H1 (cell line): Measurements from ENCODE around the gene ETF1. TPM values are rescaled to one million over a fixed set of nuclear protein-coding genes. Genes with fewer than 3 reads are reported as not detected.

Source experiments
- CTCF ChIA-PET: fragments of 300-600 bp; sonication (Branson Sonifier 250); formaldehyde crosslinking; loops from one replicate; lab custom pipeline; 2021; ENCODE audit not compliant: partially characterized antibody; lab: Charles Lee
- POLR2A ChIA-PET: fragments of 300-600 bp; sonication (Branson Sonifier 250); formaldehyde crosslinking; loops from one replicate; lab custom pipeline; 2021; ENCODE audit warnings: inconsistent platforms; ENCODE audit not compliant: partially characterized antibody; lab: Charles Lee
- DNase-seq, 2 experiments: peaks; one replicate each; pipeline versions ENCODE4 v3.0.0 to v3.0.0-alpha.2; 2010 to 2022; ENCODE audit warnings: low spot score in 2 of 2, low read depth in 1 of 2, mixed read lengths in 1 of 2
- FAIRE-seq: peaks from 2 replicates; lab custom pipeline; 2011; peaks lifted over from hg19 to GRCh38; lab: Jason Lieb, UNC
- H2AFZ ChIP-seq: 2 replicates; pipeline ENCODE4 v1.8.1; 2012; ENCODE audit warnings: low read length, inconsistent platforms
- H2AK5ac ChIP-seq: 2 replicates; pipeline ENCODE4 v1.6.1; 2013; ENCODE audit warnings: low read depth, low read length
- H2BK120ac ChIP-seq: replicated peaks from 2 replicates; pipeline ENCODE3; 2013; ENCODE audit warnings: low read depth, low read length, inconsistent platforms
- H2BK12ac ChIP-seq: 2 replicates; pipeline ENCODE4 v1.6.1; 2013; ENCODE audit warnings: low read depth, low read length
- H2BK15ac ChIP-seq: 2 replicates; pipeline ENCODE4 v1.6.1; 2013; ENCODE audit warnings: low read length
- H2BK20ac ChIP-seq: 2 replicates; pipeline ENCODE4 v1.6.1; 2013; ENCODE audit warnings: low read length
- H2BK5ac ChIP-seq: 2 replicates; pipeline ENCODE4 v1.6.1; 2013; ENCODE audit warnings: low read depth, low read length
- H3K14ac ChIP-seq: 2 replicates; pipeline ENCODE4 v1.6.1; 2013; ENCODE audit warnings: inconsistent platforms; ENCODE audit not compliant: insufficient read length
- H3K18ac ChIP-seq: 2 replicates; pipeline ENCODE4 v1.6.1; 2013; ENCODE audit warnings: low read length; ENCODE audit errors: extremely low read depth
- H3K23ac ChIP-seq: 2 replicates; pipeline ENCODE4 v1.6.1; 2013; ENCODE audit warnings: inconsistent platforms; ENCODE audit not compliant: insufficient read length
- H3K23me2 ChIP-seq: 2 replicates; pipeline ENCODE4 v1.6.1; 2013; ENCODE audit warnings: low read depth, low read length
- H3K27ac ChIP-seq: 2 replicates; pipeline ENCODE4 v1.6.1; 2011; ENCODE audit warnings: low read depth, low read length, inconsistent platforms
- H3K27me3 ChIP-seq, 4 experiments: replicated peaks in 1 of 4; 1 replicate in 1 of 4; 2 replicates in 3 of 4; pipeline versions ENCODE4 v1.6.1 to v1.8.1; 2011 to 2013; ENCODE audit warnings: low read length in 3 of 4, mild to moderate bottlenecking in 3 of 4, inconsistent platforms in 2 of 4, mixed read lengths in 2 of 4, moderate library complexity in 1 of 4; ENCODE audit not compliant: control insufficient read depth in 3 of 4, insufficient read depth in 3 of 4; ENCODE audit errors: extremely low read depth in 1 of 4
- H3K36me3 ChIP-seq, 4 experiments: 2 replicates each; pipeline versions ENCODE4 v1.6.1 to v1.8.1; 2011 to 2013; ENCODE audit warnings: mild to moderate bottlenecking in 4 of 4, low read length in 3 of 4, moderate library complexity in 2 of 4, control low read depth in 1 of 4, inconsistent platforms in 1 of 4; ENCODE audit not compliant: insufficient read depth in 4 of 4, control insufficient read depth in 2 of 4
- H3K4ac ChIP-seq: replicated peaks from 2 replicates; pipeline ENCODE3; 2013; ENCODE audit warnings: low read length, low read depth, mixed read lengths, inconsistent platforms; ENCODE audit not compliant: insufficient read length
- H3K4me1 ChIP-seq, 4 experiments: replicated peaks in 1 of 4; 1 replicate in 1 of 4; 2 replicates in 3 of 4; pipeline versions ENCODE4 v1.6.1 to v1.8.1; 2011 to 2013; ENCODE audit warnings: low read length in 3 of 4, inconsistent platforms in 2 of 4, mixed read lengths in 1 of 4; ENCODE audit not compliant: insufficient read depth in 4 of 4, control insufficient read depth in 3 of 4
- H3K4me2 ChIP-seq, 2 experiments: 2 replicates each; pipeline versions ENCODE4 v1.6.1 to v1.8.1; 2011 to 2013; ENCODE audit warnings: low read depth in 2 of 2, low read length in 2 of 2, control low read depth in 1 of 2, inconsistent platforms in 1 of 2, mild to moderate bottlenecking in 1 of 2; ENCODE audit not compliant: insufficient read depth in 1 of 2
- H3K4me3 ChIP-seq, 4 experiments: fragments of 200-600, 300-600 bp in 1 of 4; sonication (generic), shearing (Covaris generic), sonication (Bioruptor Twin) in 1 of 4; 2 replicates each; pipeline versions ENCODE4 v1.5.1 to v1.8.1; 2011 to 2016; ENCODE audit warnings: low read length in 4 of 4, low read depth in 3 of 4, control low read depth in 2 of 4, inconsistent platforms in 2 of 4, mild to moderate bottlenecking in 2 of 4, mixed read lengths in 1 of 4, moderate library complexity in 1 of 4; ENCODE audit not compliant: insufficient read depth in 2 of 4; ENCODE audit errors: extremely low read depth in 1 of 4
- H3K56ac ChIP-seq: replicated peaks from 2 replicates; pipeline ENCODE3; 2013; ENCODE audit warnings: low read depth, mild to moderate bottlenecking, mixed read lengths, low read length, inconsistent platforms; ENCODE audit not compliant: insufficient read length
- H3K79me1 ChIP-seq: 2 replicates; pipeline ENCODE4 v1.6.1; 2013; ENCODE audit warnings: low read depth, low read length, control low read depth
- H3K79me2 ChIP-seq, 2 experiments: 2 replicates each; pipeline versions ENCODE4 v1.6.1 to v1.8.1; 2012 to 2013; ENCODE audit warnings: low read length in 2 of 2, mild to moderate bottlenecking in 2 of 2, inconsistent platforms in 1 of 2; ENCODE audit not compliant: insufficient read depth in 2 of 2, control insufficient read depth in 1 of 2
- H3K9ac ChIP-seq, 4 experiments: replicated peaks in 1 of 4; 1 replicate in 1 of 4; 2 replicates in 3 of 4; pipeline versions ENCODE4 v1.6.1 to v1.8.1; 2011 to 2013; ENCODE audit warnings: low read depth in 3 of 4, low read length in 3 of 4, control low read depth in 2 of 4, mild to moderate bottlenecking in 2 of 4, moderate library complexity in 2 of 4, inconsistent platforms in 1 of 4; ENCODE audit errors: extremely low read depth in 1 of 4
- H3K9me3 ChIP-seq, 2 experiments: 2 replicates each; pipeline versions ENCODE4 v1.6.1 to v1.8.1; 2012 to 2013; ENCODE audit warnings: mild to moderate bottlenecking in 2 of 2, moderate library complexity in 2 of 2, control low read depth in 1 of 2, inconsistent platforms in 1 of 2, low read depth in 1 of 2, low read length in 1 of 2, mixed read lengths in 1 of 2; ENCODE audit not compliant: insufficient read depth in 2 of 2
- H4K20me1 ChIP-seq, 2 experiments: replicated peaks in 1 of 2; 2 replicates each; pipeline versions ENCODE3 to v1.8.1; 2011 to 2013; ENCODE audit warnings: inconsistent platforms in 2 of 2, low read length in 2 of 2, mild to moderate bottlenecking in 1 of 2; ENCODE audit not compliant: insufficient read depth in 2 of 2, control insufficient read depth in 1 of 2
- H4K5ac ChIP-seq: 2 replicates; pipeline ENCODE4 v1.6.1; 2013; ENCODE audit warnings: low read length, low read depth, mixed read lengths, inconsistent platforms; ENCODE audit not compliant: insufficient read length
- H4K8ac ChIP-seq: 2 replicates; pipeline ENCODE4 v1.8.0; 2013; ENCODE audit warnings: mild to moderate bottlenecking, moderate library complexity, low read length, inconsistent platforms; ENCODE audit not compliant: insufficient read depth; ENCODE audit errors: extremely low read depth
- H4K91ac ChIP-seq: replicated peaks from 2 replicates; pipeline ENCODE3; 2013; ENCODE audit warnings: low read length, mixed read lengths, inconsistent platforms; ENCODE audit not compliant: insufficient read length
- CREB1 ChIP-seq: IDR thresholded peaks from 2 replicates; pipeline ENCODE4 v1.6.1; 2012; ENCODE audit warnings: inconsistent platforms
- EGR1 ChIP-seq: IDR thresholded peaks from 2 replicates; pipeline ENCODE4 v1.6.1; 2011; ENCODE audit warnings: low read depth, low read length, borderline replicate concordance
- EZH2 ChIP-seq: fragments of 200-600 bp; sonication (generic); IDR thresholded peaks from 2 replicates; pipeline ENCODE4 v1.7.1; 2012; ENCODE audit warnings: low read depth, mild to moderate bottlenecking, moderate library complexity, low read length, inconsistent platforms; ENCODE audit not compliant: severe bottlenecking
- GTF2F1 ChIP-seq: IDR thresholded peaks from 2 replicates; pipeline ENCODE4 v1.6.1; 2012; ENCODE audit warnings: low read depth, low read length, improper control_type of control experiment, borderline replicate concordance
- JUN ChIP-seq: IDR thresholded peaks from 2 replicates; pipeline ENCODE4 v1.6.1; 2011; ENCODE audit warnings: low read depth, mild to moderate bottlenecking, improper control_type of control experiment, low read length
- NANOG ChIP-seq: IDR thresholded peaks from 2 replicates; pipeline ENCODE4 v1.6.1; 2011; ENCODE audit warnings: low read length, low read depth, mild to moderate bottlenecking, inconsistent platforms; ENCODE audit not compliant: insufficient read depth, poor library complexity, severe bottlenecking
- POLR2AphosphoS5 ChIP-seq: IDR thresholded peaks from 2 replicates; pipeline ENCODE4 v1.6.1; 2011; ENCODE audit warnings: low read depth, low read length
- POU5F1 ChIP-seq: IDR thresholded peaks from 2 replicates; pipeline ENCODE4 v1.6.1; 2011; ENCODE audit warnings: low read depth, mild to moderate bottlenecking, low read length, moderate library complexity
- RNF2 ChIP-seq: fragments of 200-900, 300-1000 bp; sonication (generic); IDR thresholded peaks from 2 replicates; pipeline ENCODE4 v1.7.1; 2016; ENCODE audit warnings: borderline replicate concordance, low read depth, mild to moderate bottlenecking, antibody characterized with exemption, low read length; ENCODE audit not compliant: poor library complexity, severe bottlenecking; ENCODE audit errors: missing control alignments
- SIN3A ChIP-seq, 2 experiments: IDR thresholded peaks in 1 of 2; conservative IDR thresholded peaks in 1 of 2; 2 replicates each; pipeline ENCODE4 v1.6.1; 2011 to 2012; ENCODE audit warnings: low read length in 2 of 2, improper control_type of control experiment in 1 of 2, low read depth in 1 of 2, mild to moderate bottlenecking in 1 of 2
- SP1 ChIP-seq: IDR thresholded peaks from 2 replicates; pipeline ENCODE4 v1.6.1; 2011; ENCODE audit warnings: low read depth, low read length
- SP4 ChIP-seq: IDR thresholded peaks from 2 replicates; pipeline ENCODE4 v1.6.1; 2012; ENCODE audit warnings: low read length, inconsistent platforms
- TAF1 ChIP-seq: IDR thresholded peaks from 2 replicates; pipeline ENCODE4 v1.6.1; 2011; ENCODE audit warnings: mild to moderate bottlenecking, low read depth, low read length
- TBP ChIP-seq: IDR thresholded peaks from 2 replicates; pipeline ENCODE4 v1.6.1; 2011; ENCODE audit warnings: low read depth, low read length, improper control_type of control experiment
- TCF12 ChIP-seq: IDR thresholded peaks from 2 replicates; pipeline ENCODE4 v1.6.1; 2011; ENCODE audit warnings: low read depth, mild to moderate bottlenecking, low read length
- WGBS, 2 experiments: shearing (Covaris generic) in 1 of 2; methylation state at CpG; one replicate each; pipeline versions ENCODE4 v1.1.6 to v1.1.7; 2013 to 2015; ENCODE audit warnings: low lambda C conversion rate in 2 of 2, mixed read lengths in 2 of 2, inconsistent platforms in 1 of 2, low coverage in 1 of 2, missing lambda C conversion rate in 1 of 2; ENCODE audit not compliant: insufficient replicate concordance in 2 of 2, insufficient coverage in 1 of 2, insufficient read length in 1 of 2; ENCODE audit errors: extremely low coverage in 1 of 2, missing lambda C conversion rate in 1 of 2; 5-methylcytosine and 5-hydroxymethylcytosine counted together
- polyA plus RNA-seq, 7 experiments: library from polyadenylated mRNA; depleted of rRNA in 3 of 7; stranded (reverse) in 5 of 7; unstranded in 2 of 7; fragments of >200 nt in 5 of 7; fragments of 200-250 nt in 2 of 7; gene quantifications; 1 replicate in 5 of 7; 2 replicates in 1 of 7; 4 replicates in 1 of 7; pipeline versions ENCODE4 v1.2.1 to v1.2.3, GENCODE V29; 2011 to 2013; ENCODE audit warnings: missing spikeins in 2 of 7, mixed read lengths in 2 of 7
- total RNA-seq: library from RNA; stranded (reverse); fragmentation: NEBNext Ultra II Directional; extraction: Animal tissue kit (Norgen Biotek cat#: 25700); gene quantifications from 2 replicates; pipeline ENCODE4 v1.2.1, GENCODE V29; 2021

ETF1 gene
- total and polyA plus RNA-seq, 2 of the 8 experiments (the other 6 are each of a cell fraction or from before 2014, with no cell fraction given): 50.5 to 168 TPM

DNA sequence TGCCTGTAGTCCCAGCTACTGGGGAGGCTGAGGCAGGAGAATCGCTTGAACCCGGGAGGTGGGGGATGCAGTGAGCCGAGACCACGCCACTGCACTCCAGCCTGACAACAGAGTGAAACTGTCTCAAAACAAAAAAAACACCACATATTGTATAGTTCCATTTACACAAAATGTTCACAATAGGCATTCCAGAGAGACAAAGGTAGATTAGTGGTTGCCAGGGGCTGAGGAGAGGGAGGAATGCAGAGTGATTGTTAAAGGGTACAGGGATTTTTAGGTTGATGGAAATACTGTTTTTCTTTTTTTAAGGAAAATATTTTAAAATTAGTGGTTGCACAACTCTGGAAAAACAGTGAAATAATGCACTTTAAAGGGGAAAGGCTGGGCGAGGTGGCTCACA is 19.6 kb downstream of the ETF1 start:
- WGBS, 2 experiments: 88% methylated on average over 5 of the region's 5 CpGs; no CpG with 5 or more reads in 1 of the 2 experiments
- H3K4me2 ChIP-seq: no peak overlapping the region
- no peak overlapping the region for H4K5ac ChIP-seq
- no peak overlapping the region for H3K14ac ChIP-seq
- ChIA-PET CTCF (interaction anchor here (1.3 to 3.0 kb wide), 2 partner anchors 13 to 19 kb away, joined by 4 to 12 read pairs; no protein-coding TSS in a partner anchor), POLR2A (interaction anchor here (0.7 to 4.0 kb wide), 2 partner anchors 20 to 50 kb away, joined by 4 to 32 read pairs; partner anchors contain the start of gene ETF1)
- no peak overlapping the region for H2BK15ac ChIP-seq
- no peak overlapping the region for H2BK12ac ChIP-seq
- no peak overlapping the region for H2AK5ac ChIP-seq
- no peak overlapping the region for H3K23ac ChIP-seq
- no peaks in the 10 kb centered on the region for H3K23me2 ChIP-seq
- no peaks in the 10 kb centered on the region for H3K9me3 ChIP-seq
- no peak overlapping the region for H3K9ac ChIP-seq
- no peak overlapping the region for H3K18ac ChIP-seq
- H3K56ac ChIP-seq: no peak overlapping the region
- no peak overlapping the region for H3K27ac ChIP-seq
- H2AFZ ChIP-seq: no peak overlapping the region
- no peak overlapping the region for H4K8ac ChIP-seq
- H2BK5ac ChIP-seq: no peak overlapping the region
- H3K79me2 ChIP-seq: peaks cover 3 to 91% of the 10 kb centered on the region in 2 experiments; a peak in 3 of 4 replicates
- peaks cover 0 to 2% (median 0%) of the 10 kb centered on the region in 4 experiments; a peak in 1 of 7 replicates for H3K4me1 ChIP-seq
- no peak overlapping the region for H2BK120ac ChIP-seq
- H3K79me1 ChIP-seq: peaks cover 4% of the 10 kb centered on the region
- no peak overlapping the region for H2BK20ac ChIP-seq
- no peak overlapping the region for H4K91ac ChIP-seq
- no peaks in the 10 kb centered on the region for H3K27me3 ChIP-seq
- H3K36me3 ChIP-seq: peaks cover 0 to 14% (median 7%) of the 10 kb centered on the region in 4 experiments; a peak in 6 of 8 replicates
- no peak for DNase-seq
- no peak for FAIRE-seq
- no peak overlapping the region for H3K4ac ChIP-seq
- no peak overlapping the region for H3K4me3 ChIP-seq
- peaks cover 7 to 10% of the 10 kb centered on the region in 2 experiments for H4K20me1 ChIP-seq
- TF ChIP-seq POLR2AphosphoS5 (no peak), SIN3A (conservative IDR thresholded peaks at IDR 0.05 in 1 of 2, IDR thresholded peaks at IDR 0.05 in 1 of 2; ENCODE audit: low read depth in 1 of 2, low read length in 2 of 2) (no peak), POU5F1 (no peak), EZH2 (no peak), JUN (no peak), TCF12 (no peak), SP4 (no peak), EGR1 (no peak), RNF2 (no peak), TAF1 (no peak), CREB1 (no peak), TBP (no peak), GTF2F1 (no peak), SP1 (no peak), NANOG (no peak)
